ENCODE measurements around the gene CLK4.

CLK4 gene

DNA sequence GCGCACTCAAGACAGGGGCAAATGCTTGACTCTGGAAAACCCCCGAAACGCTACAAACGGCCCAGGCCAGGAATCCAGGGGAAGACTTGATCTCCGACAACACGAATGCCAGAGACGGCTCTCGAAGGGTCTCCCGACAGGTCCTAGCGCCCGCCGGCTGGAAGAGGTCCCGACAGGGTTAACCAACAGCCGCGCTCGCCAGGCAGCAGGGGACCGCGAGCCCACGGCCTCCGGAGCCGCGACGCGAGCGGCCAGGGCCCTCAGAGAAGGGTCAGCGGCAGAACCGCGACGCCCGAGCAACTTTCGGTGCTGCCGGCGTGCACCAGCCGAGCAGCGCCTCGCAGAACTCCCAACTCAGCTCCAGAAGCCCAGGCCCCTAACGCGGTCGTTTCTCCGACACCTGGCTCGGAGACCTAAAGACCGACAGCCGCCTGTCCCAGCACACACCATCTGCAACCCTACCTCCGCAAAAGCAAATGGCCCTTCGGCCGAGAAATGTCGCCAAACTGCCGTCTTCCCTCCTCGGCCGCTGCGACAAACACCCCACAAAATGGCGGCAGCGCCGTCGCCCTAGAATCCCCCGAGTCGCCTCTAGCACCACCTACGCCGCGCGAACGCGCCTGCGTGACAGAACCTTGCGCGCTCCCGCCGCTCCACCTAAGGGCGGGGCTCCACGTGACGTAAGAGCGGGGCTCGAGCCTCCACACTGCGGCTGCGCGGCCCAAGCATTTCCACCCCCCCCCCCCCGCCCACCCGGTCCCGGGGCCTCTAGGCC lies at the start of gene CLK4:
CLK4 (minus strand) TSS at position 567 of the 775 bp plus-strand sequence. CDS start 3,634 bp downstream, outside the sequence.
- peak; percentile 93 to 94 for DNase-seq (ENCODE audit: low read depth in 2 of 2, low spot score in 1 of 2)

DNA sequence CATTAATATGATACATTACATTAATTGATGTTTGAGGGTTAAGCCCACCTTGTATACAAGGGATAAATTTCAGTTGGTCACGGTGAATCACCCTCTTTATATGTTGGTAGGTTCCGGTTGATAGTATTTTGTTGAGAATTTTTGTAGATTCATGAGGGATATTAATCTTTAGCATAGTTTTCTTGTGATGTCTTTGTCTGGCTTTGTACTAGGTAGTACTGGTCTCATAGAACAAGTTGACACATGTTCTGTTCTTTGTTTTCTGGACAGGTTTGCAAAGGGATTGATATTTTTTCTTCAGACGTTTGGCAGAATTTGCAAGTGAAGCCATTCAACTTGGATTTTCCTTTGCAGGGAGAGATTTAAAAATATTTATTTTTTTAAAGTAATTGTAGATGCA lies 49.1 kb upstream of the CLK4 start:
- DNase-seq (ENCODE audit: low read depth in 2 of 2, low spot score in 1 of 2): no peak

DNA sequence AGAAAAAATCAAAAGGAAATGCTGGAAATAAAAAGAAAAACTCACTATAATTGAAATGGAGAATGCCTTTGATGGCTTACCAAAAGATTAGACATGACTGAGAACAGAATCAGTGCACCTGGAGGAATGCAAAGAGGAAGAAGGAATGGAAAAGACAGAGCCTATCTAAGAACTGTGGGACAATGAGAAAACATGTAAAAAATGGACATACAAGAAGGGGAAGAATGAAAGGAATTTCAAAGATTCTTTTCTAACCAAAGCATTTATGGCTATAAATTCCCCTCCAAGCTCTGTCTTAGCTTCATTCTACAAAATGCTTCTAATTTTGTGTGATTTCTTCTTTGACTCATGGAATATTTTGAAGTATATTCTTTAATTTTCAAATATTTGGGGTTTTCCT lies 47.5 kb upstream of the CLK4 start:
- DNase-seq (ENCODE audit: low read depth in 2 of 2, low spot score in 1 of 2): no peak

DNA sequence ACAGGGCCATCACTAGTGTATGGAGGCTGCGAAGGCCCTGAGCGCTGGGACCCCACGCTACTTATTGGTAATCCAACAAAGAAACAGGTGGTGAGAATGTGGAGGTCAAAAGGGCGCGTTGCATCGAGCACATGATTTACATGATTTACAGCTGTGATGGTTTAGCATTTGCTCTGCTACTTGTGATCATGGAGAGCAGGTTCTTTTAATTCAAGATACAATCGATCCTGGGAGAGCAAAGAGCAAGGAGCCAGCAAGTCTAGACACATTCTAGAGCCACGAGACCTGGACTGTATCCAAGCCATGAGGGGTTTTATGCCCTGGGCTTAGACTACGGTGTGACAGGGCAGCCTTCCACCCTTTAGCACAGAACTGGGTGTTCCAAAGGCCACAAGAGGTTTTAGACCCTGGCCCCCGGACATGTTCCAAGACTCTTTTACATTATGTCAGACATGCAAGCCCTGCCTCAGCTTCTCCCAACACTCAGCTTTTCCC lies 47.0 kb upstream of the CLK4 start:
- no peak for DNase-seq (ENCODE audit: low read depth in 2 of 2, low spot score in 1 of 2)

DNA sequence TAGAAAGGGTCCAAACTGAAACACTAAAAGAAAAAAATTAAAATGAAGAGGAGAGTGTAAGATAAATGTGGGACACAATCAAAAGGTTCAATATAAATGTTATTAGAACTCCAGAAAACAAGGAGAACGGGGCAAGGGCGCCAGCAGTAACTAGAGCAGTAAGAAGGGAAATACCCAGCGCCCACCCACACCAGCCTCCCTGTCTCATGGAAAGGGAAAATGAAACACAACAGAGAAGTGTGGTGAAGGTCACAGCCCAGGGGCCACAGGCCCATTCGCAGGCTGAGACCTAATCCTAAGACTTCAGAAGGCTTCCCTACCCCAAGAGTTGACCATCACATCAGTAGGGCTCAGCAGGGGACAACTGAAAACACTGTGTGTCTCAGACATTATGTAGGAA lies 45.8 kb upstream of the CLK4 start:
- no peak for DNase-seq (ENCODE audit: low read depth in 2 of 2, low spot score in 1 of 2)

DNA sequence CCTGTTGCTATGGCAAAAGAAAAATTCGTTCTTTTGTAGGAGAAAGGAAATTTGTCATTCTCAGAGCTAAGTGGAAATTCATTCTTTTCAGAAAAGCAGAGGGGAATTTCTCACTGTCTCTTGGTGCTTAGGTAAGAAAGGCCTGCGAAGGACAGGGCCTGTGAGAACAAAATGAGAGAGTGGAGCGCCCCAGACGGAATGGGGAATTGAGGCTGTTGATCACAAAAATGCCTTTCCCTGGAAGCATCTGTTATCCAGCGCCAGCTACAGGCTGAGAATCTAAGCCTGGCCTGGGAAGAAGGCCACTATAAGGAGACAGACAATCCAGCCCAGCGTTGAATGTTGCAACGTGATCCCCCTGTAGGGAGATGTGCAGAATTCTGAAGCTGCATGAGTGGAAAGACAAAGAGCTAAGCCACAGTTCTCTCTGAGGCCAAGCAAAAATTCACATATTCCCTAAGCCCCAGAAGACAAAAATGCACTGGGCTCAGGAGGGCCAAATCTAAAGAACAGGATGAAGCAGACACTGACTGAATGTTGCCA lies 44.8 kb upstream of the CLK4 start:
- no peak for DNase-seq (ENCODE audit: low read depth in 2 of 2, low spot score in 1 of 2)

DNA sequence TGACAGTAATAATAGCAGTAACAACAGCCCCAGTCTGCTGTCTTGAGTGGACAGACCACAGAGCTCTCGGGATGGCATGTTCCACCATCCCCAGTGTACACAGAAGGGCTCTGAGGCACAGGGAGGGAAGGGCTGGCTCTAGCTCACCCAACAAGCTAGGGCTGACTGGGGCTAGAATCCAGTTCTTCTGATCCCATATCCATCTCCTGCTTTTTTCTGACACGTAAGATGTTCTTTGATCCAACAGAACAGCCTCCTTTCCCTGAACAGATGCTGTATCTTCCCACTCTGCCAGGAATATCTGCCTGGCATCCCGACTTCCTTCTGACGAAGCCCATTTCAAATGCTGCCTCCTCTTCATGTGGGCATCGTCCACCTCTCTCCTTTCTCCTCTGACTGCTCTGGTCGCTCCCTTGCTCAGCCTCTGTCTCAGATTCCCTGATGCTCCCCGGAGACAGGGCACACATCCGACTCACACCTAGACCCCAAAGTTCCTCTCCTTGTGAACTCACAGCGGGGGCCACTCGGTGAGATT lies 43.6 kb upstream of the CLK4 start:
- no peak for DNase-seq (ENCODE audit: low read depth in 2 of 2, low spot score in 1 of 2)

DNA sequence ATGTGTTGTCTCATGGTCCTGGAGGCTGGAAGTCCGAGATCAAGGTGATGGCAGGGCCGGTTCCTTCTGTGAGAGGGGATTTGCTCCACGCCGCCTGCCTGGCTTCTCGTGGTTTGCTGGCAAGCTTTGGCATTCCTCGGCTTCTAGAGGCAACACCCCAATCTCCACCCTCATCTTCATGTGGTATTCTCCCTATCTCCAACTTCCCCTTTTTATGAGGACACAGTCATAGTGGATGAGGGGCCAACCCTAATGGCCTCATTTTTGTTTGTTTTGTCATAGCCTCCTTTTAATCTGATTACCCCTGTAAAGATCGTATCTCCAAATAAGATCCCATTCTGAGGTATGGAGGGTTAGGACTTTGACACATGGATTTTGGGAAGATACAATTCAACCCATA lies 41.7 kb upstream of the CLK4 start:
- no peak for DNase-seq (ENCODE audit: low read depth in 2 of 2, low spot score in 1 of 2)

DNA sequence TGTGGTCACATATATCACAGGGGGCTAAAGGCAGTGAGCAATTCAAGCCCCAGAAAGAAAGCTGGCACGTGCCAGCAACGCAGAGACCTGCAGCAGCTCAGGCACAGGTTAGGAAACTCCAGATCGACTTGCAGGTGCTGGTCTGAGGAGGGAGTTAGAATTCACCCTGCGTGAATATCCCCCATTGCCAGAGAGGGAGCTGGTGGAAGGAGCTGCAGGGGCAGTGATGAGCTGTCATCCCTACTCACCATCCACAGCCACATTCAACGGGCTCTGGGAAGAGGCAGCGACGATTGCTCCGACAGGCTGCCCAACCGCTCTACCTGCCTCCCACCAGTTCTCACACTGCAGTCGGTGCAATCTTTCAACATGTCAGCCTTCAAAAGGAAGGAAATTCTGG lies 40.8 kb upstream of the CLK4 start:
- DNase-seq (ENCODE audit: low read depth in 2 of 2, low spot score in 1 of 2): no peak

DNA sequence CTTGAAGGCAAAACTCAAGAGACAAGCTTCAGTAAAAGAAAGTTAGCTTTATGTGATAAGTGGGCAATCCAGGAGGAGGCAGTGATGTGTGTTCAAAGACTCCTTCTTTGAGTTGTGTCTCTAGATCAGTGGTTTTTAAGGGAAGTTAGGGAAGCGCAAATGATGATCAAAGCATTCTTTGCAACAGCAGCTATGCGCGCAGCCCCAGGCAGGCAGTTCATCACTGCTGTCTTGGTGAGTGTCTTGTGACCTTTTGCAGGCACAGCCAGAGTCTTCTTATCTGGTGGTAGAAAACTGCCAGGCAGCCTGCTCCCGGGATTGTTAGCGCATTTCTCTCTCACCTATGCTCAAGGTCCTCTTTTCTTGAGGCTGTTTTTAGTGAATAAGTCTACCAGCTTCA lies 40.3 kb upstream of the CLK4 start:
- no peak for DNase-seq (ENCODE audit: low read depth in 2 of 2, low spot score in 1 of 2)

DNA sequence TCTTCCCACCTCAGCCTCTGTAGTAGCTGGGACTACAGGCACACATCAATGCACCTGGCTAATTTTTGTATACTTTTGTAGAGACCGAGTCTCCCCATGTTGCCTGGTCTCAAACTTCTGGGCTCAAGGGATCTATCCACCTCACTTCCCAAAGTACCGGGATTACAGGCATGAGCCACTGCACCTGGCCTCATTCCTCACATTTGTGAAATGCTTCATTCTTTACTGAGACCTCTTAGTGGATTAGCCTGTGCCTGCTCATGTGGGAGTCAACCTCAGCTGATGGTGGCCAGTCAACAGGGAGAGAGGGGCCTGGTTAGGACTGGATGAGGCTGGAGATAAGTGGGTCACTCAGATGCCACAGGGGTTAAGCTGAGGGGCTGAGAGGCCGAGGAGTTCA lies 37.3 kb upstream of the CLK4 start:
- no peak for DNase-seq (ENCODE audit: low read depth in 2 of 2, low spot score in 1 of 2)

DNA sequence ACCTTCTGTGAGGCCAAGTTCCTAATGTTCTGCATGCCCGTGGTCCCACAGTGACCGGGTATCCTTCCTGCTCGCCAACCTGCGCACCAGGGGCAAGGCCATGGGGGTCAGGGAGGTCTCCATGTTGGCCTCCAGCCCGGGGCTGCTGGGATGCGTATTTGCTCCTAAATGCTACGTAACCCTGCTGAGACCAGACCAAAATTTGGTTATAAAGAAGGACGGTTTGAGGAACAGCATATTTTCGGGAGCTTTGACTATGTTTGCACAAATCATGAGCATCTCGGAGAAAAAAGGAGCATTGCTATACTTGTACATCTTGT lies 35.7 kb upstream of the CLK4 start:
- no peak for DNase-seq (ENCODE audit: low read depth in 2 of 2, low spot score in 1 of 2)

DNA sequence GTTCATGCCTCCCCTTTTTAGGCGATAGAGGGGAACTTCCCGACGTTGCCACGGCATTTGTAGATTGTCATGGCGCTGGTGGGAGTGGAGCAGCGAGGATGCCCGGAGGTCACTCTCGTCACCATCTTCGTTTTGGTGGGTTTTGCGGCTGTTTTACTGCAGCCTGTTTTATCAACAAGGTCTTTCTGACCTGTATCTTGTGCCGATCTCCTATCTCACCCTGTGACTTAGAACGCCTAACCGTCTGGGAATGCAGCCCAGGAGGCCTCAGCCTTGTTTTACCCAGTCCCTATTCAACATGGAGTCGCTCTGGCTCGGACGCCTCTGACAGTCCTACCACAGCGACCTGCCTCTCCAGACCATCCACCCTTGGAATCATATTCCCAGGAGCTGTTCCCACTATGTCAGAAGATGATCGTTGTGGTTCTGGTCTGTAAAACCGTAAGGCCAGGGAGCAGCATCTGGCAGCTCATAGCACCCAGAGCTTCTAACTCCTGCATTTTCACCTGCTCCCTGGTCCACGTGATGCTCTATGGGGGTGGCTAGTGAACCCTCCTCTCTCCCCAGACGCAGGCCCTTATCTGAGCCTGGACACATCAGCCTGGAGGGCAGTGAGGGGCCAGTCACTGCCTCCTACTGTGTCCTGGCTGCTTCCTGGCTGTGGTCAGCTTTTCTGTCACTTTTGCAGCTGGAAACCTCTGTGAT lies 35.1 kb upstream of the CLK4 start:
- no peak for DNase-seq (ENCODE audit: low read depth in 2 of 2, low spot score in 1 of 2)

DNA sequence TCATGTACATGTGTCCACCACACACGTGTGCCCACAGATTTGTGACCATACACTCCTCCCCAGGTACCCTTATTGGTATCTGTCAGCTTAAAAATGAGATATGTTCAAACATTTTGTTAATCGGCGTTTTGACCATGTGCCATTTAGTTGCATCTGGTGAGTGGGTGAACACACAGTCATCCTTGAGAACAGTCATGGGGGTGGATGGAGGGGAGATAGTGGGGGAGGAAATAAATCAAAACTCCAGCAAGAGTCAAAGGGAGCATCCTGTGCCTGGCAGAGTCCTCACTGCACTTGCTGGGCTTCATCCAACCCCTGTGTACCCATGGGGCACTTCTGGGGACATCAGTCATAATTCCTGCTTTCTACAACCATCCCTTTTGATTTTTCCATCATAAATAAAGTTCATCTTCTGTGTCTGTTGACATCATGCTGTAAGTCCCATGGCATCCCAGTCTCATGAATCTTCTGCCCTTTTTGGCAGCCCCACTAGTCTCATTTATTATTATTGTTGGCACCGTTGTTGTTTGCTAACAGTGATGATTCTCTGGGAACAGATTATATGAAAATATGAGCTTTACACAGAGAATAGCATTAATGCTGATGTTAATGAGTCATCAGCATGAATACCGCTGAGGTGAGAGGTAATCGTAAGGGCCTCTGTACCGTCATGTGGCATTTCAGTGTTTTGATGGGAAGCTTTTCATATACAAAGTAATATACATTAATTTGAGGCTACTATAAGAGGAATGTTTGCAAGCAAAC lies 24.4 kb upstream of the CLK4 start:
- no peak for DNase-seq (ENCODE audit: low read depth in 2 of 2, low spot score in 1 of 2)

DNA sequence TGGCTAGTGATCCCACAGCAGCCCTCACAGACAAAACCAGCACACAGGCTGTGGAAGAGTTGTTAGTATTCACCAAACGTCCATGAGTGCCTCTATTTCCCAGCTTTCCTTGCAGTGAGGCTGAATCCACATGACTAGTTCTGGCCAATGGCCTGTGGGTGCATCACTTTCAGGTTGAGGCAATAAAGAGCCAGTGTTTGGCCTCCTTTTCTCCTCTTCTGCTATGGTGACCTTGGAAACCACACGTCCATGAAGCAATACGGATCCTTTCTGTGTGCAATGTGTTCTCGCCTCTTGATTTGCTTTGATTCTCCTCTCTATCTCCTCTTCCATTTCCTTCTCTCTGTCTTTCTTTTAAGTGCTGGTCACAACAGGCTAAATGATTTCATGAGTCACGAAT lies 23.4 kb upstream of the CLK4 start:
- DNase-seq (ENCODE audit: low read depth in 2 of 2, low spot score in 1 of 2): no peak

DNA sequence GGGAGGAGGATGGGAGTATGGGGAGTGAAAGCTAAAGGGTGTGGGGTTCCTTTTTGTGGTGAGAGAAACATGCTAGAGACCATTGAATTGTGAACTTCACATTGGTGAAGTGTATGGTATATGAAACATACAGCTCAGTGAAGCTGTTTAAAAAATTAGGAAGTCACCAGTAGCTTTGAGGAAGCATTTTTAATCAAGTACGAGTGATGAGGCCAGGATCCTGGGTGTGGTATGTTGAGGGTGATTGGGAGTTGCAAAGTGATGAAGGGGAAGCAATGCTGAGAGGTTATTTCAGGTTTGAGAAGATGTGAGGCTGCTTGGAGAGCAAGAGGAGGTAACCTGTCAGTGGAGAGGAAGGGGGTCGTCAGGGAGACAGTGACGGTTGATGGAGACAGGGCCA lies 22.7 kb upstream of the CLK4 start:
- DNase-seq (ENCODE audit: low read depth in 2 of 2, low spot score in 1 of 2): no peak

DNA sequence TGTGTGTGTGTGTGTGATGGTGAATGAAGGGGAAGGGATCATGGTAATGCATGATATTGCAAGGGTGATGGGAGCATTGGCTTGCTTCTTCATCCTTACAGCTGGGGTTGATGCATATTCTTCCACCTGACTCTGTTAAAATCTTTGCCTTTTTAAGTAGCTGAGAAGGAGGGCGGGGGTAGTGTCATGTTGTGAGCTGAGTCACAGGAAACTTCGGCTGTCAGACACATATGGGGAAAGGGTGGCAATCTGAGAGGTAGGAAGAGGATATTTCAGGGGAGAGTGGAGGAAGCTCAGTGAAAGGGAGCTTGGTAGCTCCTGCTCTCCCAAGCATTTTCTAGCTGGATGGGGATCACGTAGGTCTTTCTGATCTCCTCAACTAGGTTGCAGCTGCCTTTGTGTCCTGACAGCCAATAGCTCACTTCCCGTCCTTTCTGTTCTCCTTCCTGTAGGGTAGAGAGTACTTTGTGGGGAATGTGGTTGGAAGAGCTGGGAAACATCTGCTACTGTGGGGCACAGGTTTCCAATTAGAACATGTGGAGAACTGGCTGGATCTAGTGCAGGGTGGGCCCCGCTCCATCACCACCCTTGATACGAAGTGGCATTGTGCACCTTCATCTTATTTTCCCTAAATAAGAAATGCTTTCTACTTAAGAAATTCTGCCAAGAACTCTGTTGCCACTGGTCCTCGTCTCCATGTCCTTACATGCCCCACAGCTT lies 18.1 kb upstream of the CLK4 start:
- no peak for DNase-seq (ENCODE audit: low read depth in 2 of 2, low spot score in 1 of 2)

DNA sequence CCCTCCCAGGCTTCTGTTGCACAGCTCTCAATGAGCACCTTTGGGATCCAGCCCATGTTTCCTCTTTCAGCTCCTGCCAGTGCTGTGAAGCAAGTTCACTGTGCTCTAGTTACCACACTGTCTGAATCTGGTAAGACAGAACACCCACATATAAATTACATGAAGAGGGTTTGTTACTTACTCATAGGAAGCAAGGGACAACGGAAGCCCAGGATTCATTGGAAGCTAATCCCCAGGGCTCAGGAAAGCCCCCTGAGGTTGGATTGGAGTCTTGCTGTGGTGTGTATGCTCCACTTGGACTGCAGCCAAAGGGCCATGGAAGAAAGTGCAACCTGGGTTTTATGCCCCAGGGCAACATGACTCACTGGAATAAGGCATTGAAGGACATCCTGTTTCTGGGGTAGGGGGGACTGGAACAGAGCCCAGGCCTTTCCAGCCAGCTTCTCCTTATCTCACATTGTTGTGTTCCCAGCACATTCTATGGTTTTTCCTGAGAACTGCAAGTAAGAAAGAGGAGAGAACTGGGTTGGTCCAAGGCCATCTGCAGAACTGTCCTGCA lies 15.6 kb upstream of the CLK4 start:
- no peak for DNase-seq (ENCODE audit: low read depth in 2 of 2, low spot score in 1 of 2)

DNA sequence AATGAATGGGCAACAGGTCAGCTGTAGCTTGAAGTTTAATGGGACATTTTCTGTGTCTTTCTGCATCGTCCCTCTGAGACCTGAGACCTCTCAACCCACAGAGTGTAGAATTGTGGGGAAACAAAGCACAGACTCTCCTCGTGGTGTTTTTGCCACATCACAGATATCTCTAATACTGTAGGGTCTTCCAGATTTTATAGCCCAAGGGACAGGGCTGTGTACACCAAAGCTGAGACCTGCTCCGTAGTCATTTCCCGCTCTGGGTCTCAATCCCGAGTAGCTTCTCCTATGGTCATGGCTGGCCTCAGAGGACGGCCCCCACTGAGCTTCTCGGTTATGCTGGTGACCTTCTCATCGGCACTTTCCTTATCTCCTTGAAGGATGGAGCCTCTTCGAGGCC lies 14.9 kb upstream of the CLK4 start:
- DNase-seq (ENCODE audit: low read depth in 2 of 2, low spot score in 1 of 2): no peak

DNA sequence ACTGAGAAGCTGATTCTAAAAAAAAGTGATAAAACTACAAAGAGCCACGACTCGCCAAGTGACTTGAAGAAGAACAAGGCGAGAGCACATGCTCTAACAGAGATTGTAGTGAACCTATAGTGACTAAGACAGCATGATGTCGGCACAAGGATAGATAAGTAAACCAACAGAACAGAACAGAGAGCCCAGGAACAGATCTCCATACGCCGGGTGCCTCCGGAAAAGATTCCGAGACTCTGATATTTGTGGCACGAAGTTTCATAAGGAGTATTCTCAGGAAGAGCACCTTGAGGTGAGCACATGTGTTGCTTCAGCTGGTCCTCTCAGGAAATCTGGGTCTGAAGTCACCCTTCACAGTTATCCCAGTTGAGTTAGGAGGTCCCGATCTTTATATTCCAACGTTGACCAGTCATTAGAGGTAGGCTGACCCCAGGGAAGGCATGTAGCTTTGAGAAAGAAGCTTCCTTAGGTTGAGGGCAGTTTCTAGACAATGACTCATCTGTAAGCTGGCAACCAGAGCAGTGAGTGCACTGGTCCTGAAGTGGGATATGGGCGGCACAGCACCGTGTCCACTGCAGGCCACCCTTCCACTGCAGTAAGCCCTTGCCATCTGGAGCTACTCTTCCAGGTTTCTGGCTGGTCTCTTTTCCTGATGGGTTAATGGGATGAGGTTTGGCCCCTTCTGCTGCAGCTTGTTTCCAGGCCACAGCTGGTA lies 13.6 kb upstream of the CLK4 start:
- no peak for DNase-seq (ENCODE audit: low read depth in 2 of 2, low spot score in 1 of 2)

Data from stimulated activated CD8-positive, alpha-beta memory T cell treated with anti-CD3 and anti-CD28 coated beads, Interleukin-4, amount 100 ng/mL, for 1 hour (primary cell).